SK-N-MC (cell line): ENCODE measurements around the gene INAFM1.

Source experiments
- EZH2 ChIP-seq: fragments of 200-600 bp; sonication (generic); IDR thresholded peaks from one replicate; pipeline ENCODE4 v1.6.1; 2017; ENCODE audit warnings: antibody characterized with exemption
- FOXP2 ChIP-seq: optimal IDR thresholded peaks from 2 replicates; pipeline ENCODE3; 2011; ENCODE audit warnings: mild to moderate bottlenecking, moderate library complexity; ENCODE audit not compliant: insufficient read depth; ENCODE audit errors: extremely low read length, control extremely low read depth
- POLR2AphosphoS5 ChIP-seq: IDR thresholded peaks from 2 replicates; pipeline ENCODE4 v1.6.1; 2012; ENCODE audit warnings: mild to moderate bottlenecking, low read depth, low read length, borderline replicate concordance

GRCh38 chr19:47283405-47284059 lies 8.8 kb downstream of the INAFM1 start:
- TF ChIP-seq POLR2AphosphoS5 (no peak), EZH2 (no peak), FOXP2 (no peak)
